Esophagus squamous epithelium (tissue), 5 donors: ENCODE measurements around the gene TPD52L1. TPM values are rescaled to one million over a fixed set of nuclear protein-coding genes. Genes with fewer than 3 reads are reported as not detected.

Experiments
- DNase-seq: peaks from one replicate; lab custom pipeline; 2025; lab: John Stamatoyannopoulos, UW
- H3K27ac ChIP-seq, 4 donors: fragments of 200-600 bp; sonication (generic); one replicate each; pipeline ENCODE4 v1.5.1; 2016 to 2019; ENCODE audit warnings: mild to moderate bottlenecking in 1 of 4
- H3K27me3 ChIP-seq, 4 donors: fragments of 200-600 bp; sonication (generic); 1 replicate in 3 of 4; 2 replicates in 1 of 4; pipeline versions ENCODE4 v1.5.1 to v1.6.0; 2017 to 2021; ENCODE audit warnings: antibody characterized with exemption in 1 of 4
- H3K36me3 ChIP-seq, 3 donors: fragments of 200-600 bp; sonication (generic); one replicate each; pipeline ENCODE4 v1.5.1; 2016 to 2019
- H3K4me1 ChIP-seq, 3 donors: fragments of 200-600 bp; sonication (generic); one replicate each; pipeline ENCODE4 v1.5.1; 2017 to 2019
- H3K4me3 ChIP-seq, 4 donors: fragments of 200-600 bp; sonication (generic); 1 replicate in 3 of 4; 2 replicates in 1 of 4; pipeline ENCODE4 v1.5.1; 2016 to 2019; ENCODE audit warnings: mild to moderate bottlenecking in 2 of 4, moderate library complexity in 1 of 4
- H3K9me3 ChIP-seq, 3 donors: fragments of 200-600 bp; sonication (generic); one replicate each; pipeline ENCODE4 v1.5.1; 2016 to 2019
- CTCF ChIP-seq, 6 experiments: fragments of 450-650 bp in 4 of 6; fragments of 200-600 bp in 2 of 6; sonication (generic) in 2 of 6; IDR thresholded peaks; one replicate each; pipeline ENCODE4 v1.5.1; 2016 to 2019; ENCODE audit warnings: antibody characterized with exemption in 6 of 6, mild to moderate bottlenecking in 4 of 6, moderate library complexity in 4 of 6
- POLR2A ChIP-seq, 4 donors: fragments of 450-650 bp; IDR thresholded peaks; one replicate each; pipeline ENCODE4 v1.6.1; 2017; ENCODE audit warnings: antibody characterized with exemption in 4 of 4, mild to moderate bottlenecking in 4 of 4, moderate library complexity in 3 of 4
- WGBS, 2 donors: methylation state at CpG; one replicate each; pipeline ENCODE4 v1.1.5; 2018; 5-methylcytosine and 5-hydroxymethylcytosine counted together
- intact Hi-C: fragments of 100-400 bp; cut with DNase I; formaldehyde crosslinking; loops from one replicate; pipeline ENCODE4 v1.15.0; 2022
- total RNA-seq, 4 donors: library from RNA; depleted of rRNA; stranded (reverse); fragments of >200 nt; gene quantifications; one replicate each; pipeline ENCODE4 v1.1.0, GENCODE V29; 2016
- donor health status: DM: yes; HTN: yes; CAD: no.

TPD52L1 gene
- total RNA-seq, 4 donors from 2014 or later, result 202 to 409 (median 275) TPM

DNA sequence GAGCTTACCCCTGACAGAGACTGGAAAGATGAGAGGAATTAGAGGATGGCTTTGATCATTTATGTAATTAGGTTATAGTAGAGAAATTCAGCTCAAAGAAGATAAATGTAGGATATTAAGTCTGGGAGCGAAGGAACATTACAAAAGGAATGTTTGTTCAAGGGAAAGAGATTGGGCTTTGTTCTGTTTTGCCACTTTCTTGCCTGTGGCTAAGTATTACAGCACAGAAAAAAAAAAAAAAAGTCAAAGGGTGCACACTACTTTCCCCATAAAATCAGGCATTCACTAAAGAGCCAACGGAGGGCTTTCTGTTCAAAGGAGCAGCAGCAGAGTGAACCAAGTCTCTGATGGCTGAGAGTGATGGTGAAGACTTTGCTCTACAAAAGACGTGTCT, 153.2 kb downstream of the TPD52L1 start:
- TF ChIP-seq CTCF (IDR thresholded peaks at IDR 0.05) (no peak), POLR2A (IDR thresholded peaks at IDR 0.05) (no peak)
- peaks cover 0 to 49% (median 6%) of the 10 kb centered on the region in 3 donors for H3K4me1 ChIP-seq
- H3K4me3 ChIP-seq, result no peak overlapping the region
- H3K9me3 ChIP-seq, result no peaks in the 10 kb centered on the region
- no peak for DNase-seq
- intact Hi-C loops, result no loop called here
- H3K27me3 ChIP-seq, result no peaks in the 10 kb centered on the region
- no peaks in the 10 kb centered on the region for H3K36me3 ChIP-seq
- no peak overlapping the region for H3K27ac ChIP-seq
- WGBS, 2 donors, result 76 to 78% methylated on average over 3 of the region's 3 CpGs

DNA sequence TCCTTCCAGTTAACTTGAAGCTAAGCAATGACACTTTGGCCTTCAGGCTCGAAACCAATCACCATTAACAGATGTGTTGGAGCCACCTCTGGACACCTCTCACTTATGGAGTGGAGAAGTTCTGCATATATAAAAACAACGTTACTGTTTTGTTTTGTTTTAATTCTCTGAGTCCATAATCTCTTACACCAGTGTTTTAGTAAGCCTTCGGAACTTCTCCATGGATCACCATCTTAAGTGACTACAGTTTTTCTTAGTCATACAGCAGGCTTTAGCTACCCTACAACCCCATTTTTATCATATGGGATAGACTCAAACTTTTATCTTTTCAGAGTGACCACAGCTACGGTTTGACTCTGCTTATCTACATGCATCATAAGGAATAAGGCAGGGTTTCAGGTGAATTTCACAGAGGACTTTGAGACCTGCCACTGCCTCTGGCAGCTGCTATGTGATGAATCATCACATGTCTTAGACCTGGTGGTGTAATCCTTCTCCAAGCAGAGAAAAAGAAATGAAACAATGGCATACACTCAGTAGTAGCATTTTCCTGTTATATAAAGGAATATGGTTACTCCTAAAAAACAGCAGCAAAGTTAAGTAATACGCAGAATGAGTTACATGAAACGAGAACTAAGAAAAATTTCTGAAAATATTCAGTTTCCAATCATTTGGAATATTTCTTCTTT, 153.7 kb downstream of the TPD52L1 start:
- DNase-seq, result no peak
- peaks cover 0 to 43% (median 6%) of the 10 kb centered on the region in 3 donors for H3K4me1 ChIP-seq
- H3K4me3 ChIP-seq, result no peak overlapping the region
- H3K27ac ChIP-seq, result no peak overlapping the region
- H3K27me3 ChIP-seq, result no peaks in the 10 kb centered on the region
- no peaks in the 10 kb centered on the region for H3K9me3 ChIP-seq
- H3K36me3 ChIP-seq, result no peaks in the 10 kb centered on the region
- TF ChIP-seq CTCF (IDR thresholded peaks at IDR 0.05), result no peak
- TF ChIP-seq POLR2A (IDR thresholded peaks at IDR 0.05), result no peak
- intact Hi-C loops, result no loop called here
- WGBS, 2 donors, result 56 to 73% methylated on average over 6 of the region's 6 CpGs

DNA sequence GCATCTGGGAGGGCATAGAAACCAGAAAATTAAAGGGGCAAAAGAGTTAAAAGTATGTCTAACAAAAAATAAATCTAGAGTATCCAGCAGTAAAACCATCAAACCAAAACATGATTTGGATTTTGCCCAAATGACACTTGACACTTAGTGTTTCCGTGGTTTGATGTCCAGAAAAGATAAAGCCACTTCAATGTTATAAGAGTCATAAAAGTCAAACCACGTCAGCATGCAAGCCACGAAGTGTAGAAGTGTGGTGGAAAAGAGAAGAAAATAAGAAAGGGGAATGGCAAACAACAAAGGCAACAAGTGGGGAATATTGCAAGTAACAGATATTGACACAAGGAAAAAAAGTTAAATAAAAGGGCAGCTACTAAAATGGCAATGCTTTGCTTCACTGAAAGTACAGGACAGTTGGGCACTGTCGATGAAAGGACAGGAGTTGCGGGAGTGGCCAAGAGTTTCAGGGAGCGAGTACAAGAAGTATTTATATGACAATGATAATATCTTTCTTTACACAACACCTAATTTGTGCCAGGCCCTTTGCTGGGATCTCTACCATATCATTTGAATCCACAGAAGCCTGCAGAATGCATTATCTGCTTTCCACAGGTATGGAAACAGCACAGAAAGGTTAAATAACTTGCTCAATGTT, 154.5 kb downstream of the TPD52L1 start:
- no peak for DNase-seq
- no peaks in the 10 kb centered on the region for H3K36me3 ChIP-seq
- 66 to 68% methylated on average over 6 of the region's 6 CpGs for WGBS, 2 donors
- no peak overlapping the region for H3K4me3 ChIP-seq
- TF ChIP-seq POLR2A (IDR thresholded peaks at IDR 0.05), result no peak
- TF ChIP-seq CTCF (IDR thresholded peaks at IDR 0.05), result no peak
- H3K9me3 ChIP-seq, result no peaks in the 10 kb centered on the region
- intact Hi-C loops, result no loop called here
- peaks cover 0 to 36% (median 4%) of the 10 kb centered on the region in 3 donors for H3K4me1 ChIP-seq
- H3K27me3 ChIP-seq, result no peaks in the 10 kb centered on the region
- H3K27ac ChIP-seq, result no peak overlapping the region

- DNase-seq, result no peak
- intact Hi-C loops, result loop anchor here (5.0 to 10.0 kb wide), 2 partner anchors 446 to 644 kb away; partner anchors contain the start of gene HINT3
- WGBS, 2 donors, result 41 to 45% methylated on average over 7 of the region's 7 CpGs
- Histone ChIP-seq H3K27me3 (no peaks in the 10 kb centered on the region), H3K27ac (no peak overlapping the region), H3K4me3 (no peak overlapping the region), H3K4me1 (peaks cover 0 to 22% (median 0%) of the 10 kb centered on the region in 3 donors), H3K9me3 (no peaks in the 10 kb centered on the region), H3K36me3 (no peaks in the 10 kb centered on the region)
- no peak for TF ChIP-seq POLR2A (IDR thresholded peaks at IDR 0.05)
- TF ChIP-seq CTCF (IDR thresholded peaks at IDR 0.05), result peak; percentile 53 to 85 (median 74)
Measured at GRCh38 chr6:125310994-125311649, 157.5 kb downstream of the TPD52L1 start.

- Histone ChIP-seq H3K27me3 (peaks cover 0 to 2% (median 0%) of the 10 kb centered on the region in 4 donors), H3K36me3 (no peaks in the 10 kb centered on the region), H3K4me1 (peaks cover 0 to 14% (median 0%) of the 10 kb centered on the region in 3 donors), H3K27ac (no peak overlapping the region), H3K9me3 (no peaks in the 10 kb centered on the region), H3K4me3 (no peak overlapping the region)
- DNase-seq, result no peak
- intact Hi-C loops, result loop anchor here (5.0 to 10.0 kb wide), 2 partner anchors 445 to 642 kb away; partner anchors contain the start of gene HINT3
- 65 to 68% methylated on average over 2 of the region's 2 CpGs for WGBS, 2 donors
- TF ChIP-seq CTCF (IDR thresholded peaks at IDR 0.05), result no peak
- TF ChIP-seq POLR2A (IDR thresholded peaks at IDR 0.05), result no peak
Measured at GRCh38 chr6:125312478-125312877, 158.9 kb downstream of the TPD52L1 start.
